HG03558 (cell line): ENCODE results near the gene AKIRIN1.
"Not testable (repeated sequence)": the region's sequence is repeated elsewhere in the genome, so short reads cannot be mapped to it uniquely, and the experiment has no call there.

Experiments used
- ATAC-seq: cut with Tn5 transposase; IDR thresholded peaks from one replicate; pipeline ENCODE4 v1.9.1; 2021; ENCODE audit warnings: moderate number of reproducible peaks; ENCODE audit not compliant: unreplicated experiment; ENCODE audit errors: extremely low read depth

The AKIRIN1 gene

GRCh38 chr1:38992412-38993111 lies 1.5 kb downstream of the AKIRIN1 start:
- no peak for ATAC-seq

DNA sequence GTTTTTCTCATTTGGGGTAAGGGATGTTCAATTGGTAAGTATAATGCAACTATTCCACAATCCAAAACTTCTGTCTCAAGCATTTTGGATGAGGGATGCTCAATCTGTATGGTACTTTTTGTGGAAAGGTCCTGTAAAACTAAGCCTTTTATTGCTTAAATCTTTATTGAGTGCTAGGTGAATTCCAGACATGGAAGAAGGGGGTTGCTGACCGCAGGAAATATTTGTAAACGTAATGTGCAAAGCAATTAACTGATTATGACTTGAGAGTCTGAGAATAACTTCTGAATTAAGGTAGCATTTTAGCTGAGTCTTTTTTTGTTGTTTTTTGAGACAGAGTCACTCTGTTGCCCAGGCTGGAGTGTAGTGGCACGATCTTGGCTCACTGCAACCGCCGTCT lies 3.1 kb downstream of the AKIRIN1 start:
- ATAC-seq, result no peak

- ATAC-seq, result no peak
These were observed 6.2 kb downstream of the AKIRIN1 start for GRCh38 chr1:38997034-38997900.

DNA sequence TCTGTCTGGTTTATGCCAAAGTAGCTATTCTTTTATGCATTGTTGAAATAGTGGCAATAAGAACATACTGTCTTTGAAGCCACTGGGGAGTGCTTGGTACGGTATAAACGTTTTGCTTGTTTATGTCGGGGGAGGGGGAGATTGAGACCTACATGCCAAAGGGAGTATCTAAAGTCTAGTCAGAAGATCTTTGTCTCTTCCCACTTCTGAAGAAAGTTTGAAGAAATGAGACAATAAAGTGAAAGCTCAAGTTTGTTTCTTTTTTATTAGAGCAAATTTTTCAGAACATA lies 6.8 kb downstream of the AKIRIN1 start:
- no peak for ATAC-seq

GRCh38 chr1:39001516-39002421 lies 10.7 kb downstream of the AKIRIN1 start:
- no peak for ATAC-seq

- no peak for ATAC-seq
These were observed 12.2 kb downstream of the AKIRIN1 start for GRCh38 chr1:39003281-39003680.

DNA sequence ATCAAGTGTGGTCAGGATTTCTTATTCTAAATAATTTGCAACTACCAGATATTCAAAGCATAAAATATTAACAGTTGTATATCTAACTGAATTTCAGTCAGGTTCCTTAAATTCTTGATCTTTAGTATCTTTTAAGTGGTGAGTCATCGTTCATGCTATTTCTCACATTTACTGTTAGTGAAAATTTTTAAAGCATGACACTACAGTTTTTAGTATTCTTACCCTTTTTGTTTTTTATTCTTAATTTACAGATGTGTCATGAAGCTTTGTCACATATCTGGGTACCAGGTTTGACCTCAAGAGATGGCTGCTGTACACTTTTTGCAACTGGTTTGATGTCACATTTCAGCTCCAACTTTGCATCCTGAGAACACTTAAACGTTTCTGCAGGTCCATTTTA lies 12.7 kb downstream of the AKIRIN1 start:
- ATAC-seq, result no peak

- ATAC-seq, result no peak
These were observed 15.2 kb downstream of the AKIRIN1 start for GRCh38 chr1:39006287-39006686.

DNA sequence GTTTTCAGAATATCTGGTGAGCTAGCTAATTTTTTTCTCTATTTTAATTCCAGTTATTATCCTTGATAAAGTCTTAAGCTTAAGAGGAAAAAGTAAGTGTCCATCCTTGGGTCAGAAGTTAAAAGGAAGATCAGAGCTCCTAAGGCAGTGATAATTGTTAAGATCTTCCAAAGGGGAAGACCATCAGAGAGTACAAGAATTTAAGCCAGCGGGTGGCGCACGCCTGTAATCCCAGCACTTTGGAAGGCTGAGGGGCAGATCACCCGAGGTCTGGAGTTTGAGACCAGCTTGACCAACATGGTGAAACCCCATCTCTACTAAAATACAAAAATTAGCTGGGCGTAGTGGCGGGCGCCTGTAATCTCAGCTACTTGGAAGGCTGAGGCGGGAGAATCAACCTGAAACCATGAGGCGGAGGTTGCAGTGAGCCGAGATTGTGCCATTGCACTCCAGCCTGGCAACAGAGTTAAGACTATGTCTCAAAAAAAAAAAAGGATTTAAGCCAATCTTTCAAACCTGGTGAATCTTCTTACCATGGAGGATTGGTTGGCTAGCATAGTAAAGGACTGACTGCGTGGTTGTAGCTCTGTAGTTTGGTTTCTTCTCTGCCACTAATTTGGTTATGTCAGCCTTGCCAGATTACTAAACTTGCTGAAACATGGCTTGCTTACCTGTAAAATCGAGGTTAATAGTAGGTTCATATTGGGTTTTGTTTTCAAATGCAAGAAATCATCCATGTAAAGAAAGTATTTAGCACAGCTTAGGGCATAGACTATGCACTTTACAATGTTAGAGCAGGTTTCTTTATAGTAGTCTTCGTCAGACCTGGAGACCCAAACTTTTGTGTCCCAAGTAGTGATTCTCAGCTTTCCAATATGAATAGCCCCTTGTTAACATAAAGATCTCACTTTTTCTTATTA lies 15.9 kb downstream of the AKIRIN1 start:
- ATAC-seq, result no peak

- not testable (repeated sequence) for ATAC-seq
These were observed 23.9 kb downstream of the AKIRIN1 start for GRCh38 chr1:39014956-39015355.

- ATAC-seq, result no peak
These were observed 25.6 kb downstream of the AKIRIN1 start for GRCh38 chr1:39016604-39017171.

DNA sequence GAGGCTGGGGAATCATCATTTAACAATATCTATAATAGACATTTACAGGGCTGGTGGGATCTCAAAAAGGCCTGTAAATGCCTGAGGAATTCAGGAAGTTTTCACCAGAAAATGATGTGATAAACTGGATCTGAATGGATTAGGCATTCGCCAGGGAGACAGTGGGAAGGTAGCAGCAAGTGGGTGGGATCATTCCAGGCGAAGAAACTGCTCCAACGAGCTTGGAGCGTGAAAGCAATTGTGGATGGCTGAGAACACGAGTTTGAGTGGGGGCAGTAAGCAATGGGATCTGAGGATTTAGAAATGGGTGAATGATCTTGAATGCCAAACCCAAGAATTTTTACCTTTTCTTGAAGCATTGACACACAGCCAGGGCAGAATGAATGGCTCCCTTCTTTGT lies 26.2 kb downstream of the AKIRIN1 start:
- ATAC-seq, result no peak

DNA sequence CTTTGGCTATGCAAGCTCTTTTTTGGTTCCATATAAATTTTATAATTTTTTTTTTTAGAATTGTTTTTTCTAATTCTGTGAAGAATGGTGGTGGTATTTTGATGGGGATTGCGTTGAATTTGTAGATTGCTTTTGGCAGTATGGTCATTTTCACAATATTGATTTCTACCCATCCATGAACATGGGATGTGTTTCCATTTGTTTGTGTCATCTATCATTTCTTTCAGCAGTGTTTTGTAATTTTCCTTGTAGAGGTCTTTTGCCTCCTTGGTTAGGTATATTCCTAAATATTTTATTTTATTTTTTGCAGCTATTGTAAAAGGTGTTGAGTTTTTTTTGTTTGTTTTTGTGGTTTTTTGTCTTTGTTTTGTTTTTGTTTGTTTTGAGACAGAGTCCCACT lies 29.4 kb downstream of the AKIRIN1 start:
- not testable (repeated sequence) for ATAC-seq

DNA sequence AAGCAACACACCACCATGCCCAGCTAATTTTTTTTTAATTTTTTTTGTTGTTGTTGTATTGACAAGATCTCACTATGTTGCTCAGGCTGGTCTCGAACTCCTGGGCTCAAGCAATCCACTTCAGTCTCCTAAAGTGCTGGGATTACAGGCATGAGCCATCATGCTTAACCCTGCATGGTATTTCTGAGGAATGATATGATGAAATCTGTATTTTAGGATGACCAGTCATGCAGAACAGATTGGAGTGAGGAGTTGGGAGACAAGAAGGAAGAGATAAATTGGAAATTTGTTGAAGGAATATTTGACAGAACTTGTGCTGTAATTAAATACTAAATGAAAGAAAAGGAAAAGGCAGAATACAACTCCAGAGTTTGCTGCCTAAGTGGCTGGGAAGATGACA lies 30.4 kb downstream of the AKIRIN1 start:
- ATAC-seq, result no peak

- no peak for ATAC-seq
These were observed 32.1 kb downstream of the AKIRIN1 start for GRCh38 chr1:39023140-39023539.

GRCh38 chr1:39026051-39026865 lies 35.2 kb downstream of the AKIRIN1 start, which contains the start of gene NDUFS5:
TSS of gene NDUFS5 (plus strand) at chr1:39026350. CDS start at chr1:39028725, 2,375 bp downstream.
- ATAC-seq, result no peak

- ATAC-seq, result no peak
These were observed 35.9 kb downstream of the AKIRIN1 start for GRCh38 chr1:39026866-39027507.

GRCh38 chr1:39034114-39034654 lies 43.1 kb downstream of the AKIRIN1 start:
- no peak for ATAC-seq
